Left ventricle myocardium inferior (tissue), 1 donor: Measurements from ENCODE around the gene FCHO2. TPM values are rescaled to one million over a fixed set of nuclear protein-coding genes. Genes with fewer than 3 reads are reported as not detected.
A peak's percentile ranks its signal among the peaks of the same experiment; 100 is the strongest.

Experiments
- DNase-seq: peaks from one replicate; pipeline ENCODE4 v3.0.0-alpha.2; 2020
- H3K27ac ChIP-seq: fragments of 200-600 bp; replicated peaks from 2 replicates; pipeline ENCODE4 v1.8.0; 2021
- H3K27me3 ChIP-seq: fragments of 200-600 bp; 2 replicates; pipeline ENCODE4 v1.8.0; 2021; ENCODE audit warnings: low read depth
- H3K36me3 ChIP-seq: fragments of 200-600 bp; 2 replicates; pipeline ENCODE4 v1.8.0; 2021
- H3K4me1 ChIP-seq: fragments of 200-600 bp; 2 replicates; pipeline ENCODE4 v1.8.0; 2021
- H3K4me3 ChIP-seq: fragments of 200-600 bp; 2 replicates; pipeline ENCODE4 v1.8.0; 2021; ENCODE audit warnings: mild to moderate bottlenecking, moderate library complexity
- H3K9me3 ChIP-seq: fragments of 200-600 bp; replicated peaks from 2 replicates; pipeline ENCODE4 v1.8.0; 2021
- CTCF ChIP-seq: fragments of 200-600 bp; IDR thresholded peaks from 2 replicates; pipeline ENCODE4 v1.8.0; 2021; ENCODE audit warnings: antibody characterized with exemption, mild to moderate bottlenecking, borderline replicate concordance
- intact Hi-C: fragments of 100-400 bp; cut with micrococcal nuclease; formaldehyde crosslinking; loops from one replicate; pipeline ENCODE4 v1.11.0; 2022
- total RNA-seq: library from RNA; stranded (reverse); fragmentation: NEBNext Ultra II Directional; extraction: Animal tissue kit (Norgen Biotek cat#: 25700); gene quantifications from one replicate; pipeline ENCODE4 v1.2.1, GENCODE V29; 2021
- donor health status: DM: no; HTN: yes; CAD: no; lungs with severe emphysema.

FCHO2 gene
- total RNA-seq, 1 donor from 2014 or later, result 23.3 TPM

GRCh38 chr5:73132759-73133158 is 176.9 kb downstream of the FCHO2 start:
- Histone ChIP-seq H3K27me3 (peaks cover 45% of the 10 kb centered on the region), H3K4me1 (no peaks in the 10 kb centered on the region), H3K9me3 (no peaks in the 10 kb centered on the region), H3K4me3 (no peak overlapping the region), H3K36me3 (no peaks in the 10 kb centered on the region), H3K27ac (no peak overlapping the region)
- TF ChIP-seq CTCF, result no peak
- no peak for DNase-seq
- intact Hi-C loops, result no loop called here

DNA sequence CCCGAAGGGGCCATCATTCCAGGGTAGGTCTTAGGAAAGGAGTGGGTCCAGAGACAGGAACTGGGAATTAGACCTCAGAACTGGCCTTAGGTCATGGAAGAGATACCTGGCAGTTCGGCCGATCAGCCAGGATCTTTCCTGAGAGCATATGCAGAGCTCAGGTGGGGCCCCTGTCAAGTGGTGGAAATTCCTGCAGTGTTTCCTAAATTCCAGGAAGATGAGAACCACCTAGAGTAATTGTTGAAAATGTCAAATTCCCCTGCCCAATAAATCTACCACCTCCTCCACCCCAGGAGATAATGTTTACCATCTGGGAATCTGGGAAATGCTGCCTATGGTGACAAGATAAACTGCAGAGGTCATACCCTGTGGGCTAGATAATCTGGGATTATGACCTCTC is 179.2 kb downstream of the FCHO2 start:
- no peak for TF ChIP-seq CTCF
- no peaks in the 10 kb centered on the region for H3K36me3 ChIP-seq
- intact Hi-C loops, result no loop called here
- H3K9me3 ChIP-seq, result no peaks in the 10 kb centered on the region
- no peaks in the 10 kb centered on the region for H3K4me1 ChIP-seq
- H3K4me3 ChIP-seq, result no peak overlapping the region
- peaks cover 45% of the 10 kb centered on the region for H3K27me3 ChIP-seq
- H3K27ac ChIP-seq, result no peak overlapping the region
- no peak for DNase-seq

- H3K4me1 ChIP-seq, result no peaks in the 10 kb centered on the region
- peaks cover 49% of the 10 kb centered on the region for H3K27me3 ChIP-seq
- no peak overlapping the region for H3K27ac ChIP-seq
- no peaks in the 10 kb centered on the region for H3K36me3 ChIP-seq
- TF ChIP-seq CTCF, result peak; percentile 10
- H3K4me3 ChIP-seq, result no peak overlapping the region
- no peak for DNase-seq
- H3K9me3 ChIP-seq, result no peaks in the 10 kb centered on the region
- intact Hi-C loops, result no loop called here
Measured at GRCh38 chr5:73135429-73136054, 179.7 kb downstream of the FCHO2 start.

DNA sequence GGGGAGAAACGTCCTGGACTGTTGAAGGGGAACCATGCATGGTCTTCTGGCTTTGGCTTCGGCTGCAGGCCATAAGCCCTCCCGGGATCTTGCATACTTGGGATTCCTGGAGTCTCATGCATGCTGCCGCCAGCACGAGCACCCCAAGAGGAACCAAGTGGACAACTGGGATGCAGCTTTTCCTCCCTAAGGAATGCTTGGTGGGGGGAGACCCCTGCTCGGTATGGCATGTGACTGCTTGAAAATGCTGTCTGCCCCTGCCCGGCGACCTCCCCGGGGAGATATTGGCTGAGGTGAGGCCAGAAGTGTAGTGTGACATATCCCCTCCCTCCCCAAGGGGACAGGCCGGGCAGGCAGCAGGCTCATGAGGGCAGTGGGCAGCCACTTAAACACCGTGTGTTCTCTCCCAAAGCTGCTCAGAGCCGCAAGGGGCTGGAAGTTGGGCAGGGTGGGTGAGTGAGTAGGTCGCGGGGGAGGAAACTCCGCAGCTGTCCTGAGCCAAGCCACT is 180.3 kb downstream of the FCHO2 start:
- intact Hi-C loops, result no loop called here
- H3K9me3 ChIP-seq, result no peaks in the 10 kb centered on the region
- TF ChIP-seq CTCF, result no peak
- no peak for DNase-seq
- peaks cover 55% of the 10 kb centered on the region for H3K27me3 ChIP-seq
- no peaks in the 10 kb centered on the region for H3K36me3 ChIP-seq
- no peak overlapping the region for H3K27ac ChIP-seq
- H3K4me3 ChIP-seq, result no peak overlapping the region
- H3K4me1 ChIP-seq, result no peaks in the 10 kb centered on the region

DNA sequence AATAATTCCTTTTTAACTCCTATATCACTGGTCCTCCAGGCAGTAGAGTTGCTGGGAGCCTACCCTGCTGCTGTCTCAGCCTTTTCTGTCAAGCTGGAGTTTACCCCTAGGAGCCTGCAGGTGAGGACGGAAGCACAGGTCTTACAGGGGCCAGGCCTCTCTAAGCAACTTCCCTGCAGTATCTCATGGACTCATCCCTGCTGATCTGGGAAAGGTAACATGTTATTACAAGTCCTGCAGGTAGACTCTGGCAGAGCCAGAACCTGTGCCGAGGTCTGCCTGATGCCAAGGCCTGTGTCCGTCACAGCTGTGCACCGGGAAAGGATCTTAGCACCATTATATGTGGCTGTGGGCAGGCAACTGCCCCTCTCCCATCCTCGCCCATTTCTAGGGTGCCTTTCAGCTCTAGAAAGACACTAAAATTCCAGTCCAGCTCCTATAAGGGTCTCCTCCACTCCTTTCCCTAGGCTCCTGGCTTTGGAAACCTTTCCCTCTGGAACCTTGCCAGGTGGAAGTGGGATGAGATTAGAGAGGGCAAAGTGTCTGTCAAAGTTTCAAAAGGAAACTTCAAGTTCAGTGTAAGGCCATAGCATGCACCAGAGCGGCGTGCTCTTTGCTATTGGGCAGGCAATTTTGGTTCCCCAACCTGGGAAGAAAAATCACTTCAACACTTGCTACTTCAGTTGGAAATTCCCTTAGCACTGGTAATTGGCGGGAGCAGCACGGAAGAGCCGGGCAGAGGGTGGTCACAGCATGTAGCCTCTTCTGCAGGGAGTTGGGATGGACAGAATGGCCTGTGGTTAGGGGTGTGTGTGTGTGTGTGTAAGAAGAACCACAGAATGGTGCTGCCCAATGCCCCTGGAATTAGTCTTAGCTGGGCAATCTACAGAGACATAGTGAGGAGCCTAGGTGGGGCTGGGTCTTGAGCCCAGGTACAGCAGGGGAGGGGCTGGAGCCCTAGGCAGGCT is 182.0 kb downstream of the FCHO2 start:
- H3K36me3 ChIP-seq, result no peaks in the 10 kb centered on the region
- H3K27me3 ChIP-seq, result peaks cover 61% of the 10 kb centered on the region
- intact Hi-C loops, result no loop called here
- no peak overlapping the region for H3K27ac ChIP-seq
- no peak for TF ChIP-seq CTCF
- DNase-seq, result no peak
- H3K4me3 ChIP-seq, result no peak overlapping the region
- H3K9me3 ChIP-seq, result no peaks in the 10 kb centered on the region
- H3K4me1 ChIP-seq, result no peaks in the 10 kb centered on the region
